RCC 7860 (cell line): Measurements from ENCODE around the gene SLCO2B1.

ENCODE experiments used
- DNase-seq: peaks from one replicate; pipeline ENCODE4 v3.0.0-alpha.2; 2015; ENCODE audit warnings: low spot score
- FAIRE-seq: peaks from 2 replicates; lab custom pipeline; 2012; peaks lifted over from hg19 to GRCh38; lab: Jason Lieb, UNC

Gene SLCO2B1

DNA sequence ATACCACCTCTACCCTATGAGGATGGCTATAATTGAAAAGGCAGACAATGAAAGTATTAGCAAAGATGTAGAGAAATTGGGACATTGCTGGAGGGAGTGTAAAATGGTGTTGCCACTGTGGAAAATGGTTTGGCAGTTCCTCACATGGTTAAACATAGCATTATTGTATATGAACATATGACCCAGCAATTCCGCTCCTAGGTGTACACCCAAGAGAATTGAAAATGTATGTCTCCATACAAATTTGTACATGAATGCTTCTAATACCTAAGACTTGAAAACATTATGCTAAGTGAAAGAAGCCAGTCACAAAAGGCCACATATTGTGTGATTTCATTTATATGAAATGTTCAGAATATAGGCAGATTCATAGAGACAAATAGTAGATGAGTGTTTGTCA, 10.0 kb downstream of the SLCO2B1 start:
- FAIRE-seq (no peak), DNase-seq (no peak)

DNA sequence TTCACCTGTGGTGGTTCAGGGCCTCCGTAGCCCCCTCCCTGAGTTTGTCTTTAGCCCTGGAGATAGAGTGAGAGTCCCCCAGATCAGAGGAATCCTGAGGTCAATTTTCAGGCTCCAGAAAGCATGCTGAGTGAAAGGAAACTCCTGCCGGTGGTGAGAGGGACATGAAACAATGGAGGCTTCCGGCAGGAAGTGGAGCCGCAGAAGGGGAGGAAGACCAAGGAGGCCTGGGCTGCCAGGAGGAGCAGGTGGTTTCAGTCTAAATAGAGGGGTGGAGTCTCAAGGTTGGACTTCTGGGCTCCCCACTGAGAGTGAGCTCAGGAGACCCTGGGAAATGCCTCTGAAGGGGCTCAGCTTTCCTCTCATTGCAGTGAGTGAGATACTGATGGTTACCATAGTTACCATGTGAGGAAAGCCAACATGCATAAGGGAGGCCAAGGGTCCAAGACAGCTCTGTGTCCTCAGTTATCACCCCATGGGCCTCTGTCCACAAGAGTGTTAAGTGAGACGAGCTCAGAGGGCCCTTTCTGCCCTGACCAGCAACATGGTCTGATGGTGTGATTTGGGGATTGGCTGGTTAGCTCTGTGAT, 10.7 kb downstream of the SLCO2B1 start:
- FAIRE-seq (no peak), DNase-seq (no peak)

DNA sequence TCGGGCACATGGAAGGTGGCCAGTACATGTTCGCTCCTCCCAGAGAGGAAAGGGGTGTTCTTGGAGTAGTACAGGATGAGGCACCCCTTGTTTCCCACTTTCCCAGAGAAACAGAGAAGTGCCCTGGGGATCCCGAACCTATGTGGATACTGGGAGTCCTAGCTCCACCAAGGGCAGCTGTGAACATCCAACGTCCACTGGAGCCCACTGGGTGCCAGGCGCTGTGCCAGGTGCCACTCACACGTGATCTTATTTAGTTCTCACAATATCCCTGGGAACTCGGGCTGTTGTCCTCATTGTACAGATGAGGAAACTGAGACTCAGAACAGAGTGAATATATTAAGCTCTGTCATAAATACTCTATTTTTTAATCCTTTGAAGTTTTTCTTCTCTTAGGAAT, 12.0 kb downstream of the SLCO2B1 start:
- FAIRE-seq (no peak), DNase-seq (no peak)

DNA sequence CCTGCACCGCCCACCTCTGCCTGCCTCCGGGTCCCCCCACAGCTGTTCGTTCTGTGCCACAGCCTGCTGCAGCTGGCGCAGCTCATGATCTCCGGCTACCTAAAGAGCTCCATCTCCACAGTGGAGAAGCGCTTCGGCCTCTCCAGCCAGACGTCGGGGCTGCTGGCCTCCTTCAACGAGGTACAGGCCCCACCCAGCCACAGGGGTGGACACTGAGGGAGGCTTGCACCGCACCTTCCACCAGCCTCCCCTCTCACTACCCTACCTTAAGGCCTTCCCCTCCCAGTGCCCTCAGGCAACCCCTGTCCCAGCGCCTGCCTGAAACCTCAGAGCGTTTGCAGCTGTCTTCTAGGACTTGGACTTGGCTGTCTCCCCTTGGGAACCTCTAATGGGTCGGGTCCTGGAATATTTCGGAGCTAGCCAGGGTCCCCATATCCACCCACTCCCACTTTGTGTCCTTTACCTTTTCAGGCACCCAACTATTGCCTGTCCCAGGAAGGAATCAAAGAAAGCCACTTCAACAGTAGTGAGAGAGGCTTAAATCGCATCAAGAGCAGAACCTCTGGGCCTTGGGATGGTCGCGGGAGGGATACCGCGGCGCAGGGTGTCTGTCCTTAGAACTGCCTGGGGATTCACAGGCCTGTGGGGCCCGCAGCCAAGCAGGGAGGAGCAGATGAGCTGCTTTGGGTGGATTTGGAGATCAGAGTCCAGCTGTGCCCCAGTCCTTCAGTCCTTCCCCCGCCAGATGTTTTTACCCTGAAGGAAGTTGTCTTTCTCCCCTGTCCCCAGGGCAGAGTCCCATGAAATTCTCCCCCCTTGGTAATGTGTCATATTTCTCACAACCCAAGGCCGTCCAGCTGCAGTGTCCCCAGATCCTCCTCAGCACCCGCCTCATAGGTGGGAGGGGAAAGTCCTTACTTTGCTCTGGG, 13.3 kb downstream of the SLCO2B1 start:
- DNase-seq, result no peak
- FAIRE-seq, result no peak

DNA sequence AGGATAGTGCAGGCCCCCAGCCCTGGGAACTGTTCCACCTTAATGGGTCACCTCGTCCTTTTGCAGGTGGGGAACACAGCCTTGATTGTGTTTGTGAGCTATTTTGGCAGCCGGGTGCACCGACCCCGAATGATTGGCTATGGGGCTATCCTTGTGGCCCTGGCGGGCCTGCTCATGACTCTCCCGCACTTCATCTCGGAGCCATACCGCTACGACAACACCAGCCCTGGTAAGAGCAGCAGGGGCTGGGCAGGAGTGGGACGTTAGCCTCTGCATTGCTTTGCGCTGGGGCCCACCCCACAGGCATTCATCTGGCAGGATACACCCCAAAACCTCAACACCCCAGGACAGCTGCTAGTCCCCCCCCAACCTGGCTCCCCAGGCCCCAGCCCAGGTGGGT, 14.8 kb downstream of the SLCO2B1 start:
- FAIRE-seq, result no peak
- no peak for DNase-seq

DNA sequence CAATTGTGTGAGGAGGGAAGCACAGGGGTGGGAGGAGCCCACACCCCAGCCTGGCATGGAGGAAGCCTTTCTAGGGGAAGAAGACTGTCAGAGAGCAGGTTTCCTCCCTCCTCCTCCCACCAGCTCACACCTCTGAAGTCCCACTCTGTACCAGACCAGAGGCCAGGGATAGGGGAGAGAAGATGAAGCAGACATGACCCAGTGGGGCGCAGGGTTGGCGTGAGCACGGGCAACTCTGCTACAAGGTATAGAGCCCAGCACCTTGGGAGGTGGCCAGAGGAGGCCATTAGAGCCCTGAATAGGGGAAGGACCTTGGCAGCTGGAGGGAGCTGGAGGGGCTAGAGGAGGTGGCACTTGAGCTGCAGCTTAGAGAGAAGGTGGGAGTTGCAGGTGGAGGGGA, 15.9 kb downstream of the SLCO2B1 start:
- no peak for FAIRE-seq
- DNase-seq, result no peak

DNA sequence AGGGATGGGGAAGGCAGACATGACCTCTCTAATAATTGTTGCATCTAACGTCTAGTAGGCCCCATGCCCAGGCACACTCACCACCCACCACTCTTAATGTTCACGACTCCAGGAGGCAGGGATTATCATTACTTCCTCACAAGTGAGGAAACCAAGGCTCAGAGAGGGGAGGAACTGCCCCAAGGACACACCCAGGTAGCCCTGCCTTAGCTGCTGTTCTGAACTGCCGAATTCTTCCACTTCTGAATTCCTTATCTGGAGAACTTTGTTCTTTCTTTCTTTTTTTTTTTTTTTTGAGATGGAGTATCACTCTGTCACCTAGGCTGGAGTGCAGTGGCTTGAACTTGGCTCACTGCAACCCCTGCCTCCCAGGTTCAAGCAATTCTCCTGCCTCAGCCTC, 16.7 kb downstream of the SLCO2B1 start:
- FAIRE-seq (no peak), DNase-seq (no peak)

DNA sequence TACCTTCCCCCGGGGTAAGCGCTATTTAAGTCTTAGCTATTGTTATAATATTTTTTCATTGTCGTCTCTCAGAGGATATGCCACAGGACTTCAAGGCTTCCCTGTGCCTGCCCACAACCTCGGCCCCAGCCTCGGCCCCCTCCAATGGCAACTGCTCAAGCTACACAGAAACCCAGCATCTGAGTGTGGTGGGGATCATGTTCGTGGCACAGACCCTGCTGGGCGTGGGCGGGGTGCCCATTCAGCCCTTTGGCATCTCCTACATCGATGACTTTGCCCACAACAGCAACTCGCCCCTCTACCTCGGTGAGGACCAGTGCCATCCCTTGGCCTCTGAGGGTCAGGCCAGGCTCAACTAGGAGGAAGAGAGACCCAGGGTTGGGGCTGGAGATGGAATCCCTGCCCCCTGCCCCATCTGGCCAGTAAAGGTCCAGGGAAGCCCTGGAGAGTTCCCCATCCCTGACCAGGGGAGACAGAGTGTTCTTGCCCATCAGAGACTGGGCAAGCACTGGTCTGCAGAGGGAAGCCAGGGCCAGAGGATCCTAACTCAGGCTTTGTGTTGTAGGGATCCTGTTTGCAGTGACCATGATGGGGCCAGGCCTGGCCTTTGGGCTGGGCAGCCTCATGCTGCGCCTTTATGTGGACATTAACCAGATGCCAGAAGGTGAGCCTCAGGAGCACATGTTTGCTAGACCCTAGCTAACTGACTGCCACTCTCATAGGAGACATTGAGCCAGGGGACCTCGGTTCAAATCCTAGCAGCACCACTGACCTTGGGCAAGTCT, 18.4 kb downstream of the SLCO2B1 start:
- FAIRE-seq, result no peak
- no peak for DNase-seq

DNA sequence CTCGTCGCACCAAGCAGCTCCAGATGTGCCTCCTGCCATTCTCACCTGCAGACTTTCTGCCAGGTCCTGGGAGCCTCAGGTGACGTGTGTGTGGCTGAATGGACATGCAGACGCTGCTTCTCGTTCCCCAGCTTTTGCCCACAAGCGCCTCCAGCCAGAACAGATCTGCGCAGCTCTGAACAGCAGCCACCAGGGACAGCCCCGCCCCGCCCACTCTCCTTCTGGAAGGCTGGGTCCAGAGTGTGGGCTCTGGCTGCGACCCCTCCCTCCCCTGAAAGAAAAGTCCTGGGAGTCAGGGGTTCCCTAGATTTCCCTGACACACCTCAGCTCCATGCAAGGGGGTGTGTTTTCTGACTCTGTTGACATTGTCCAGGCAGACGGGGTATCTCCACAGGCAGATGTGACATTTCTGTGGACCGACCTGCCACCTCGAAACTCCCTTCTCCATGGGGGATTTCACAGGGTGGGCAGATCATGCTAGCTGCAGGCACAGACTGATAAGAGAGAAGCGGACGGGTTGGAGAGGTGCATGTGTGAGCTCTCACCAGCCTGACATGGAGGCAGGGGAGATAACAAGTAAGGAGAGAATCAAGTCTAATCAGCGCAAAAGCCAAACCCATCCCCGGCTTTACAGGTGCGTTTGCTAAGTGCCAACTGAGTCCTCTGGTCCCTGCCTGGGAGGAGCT, 19.8 kb downstream of the SLCO2B1 start:
- no peak for FAIRE-seq
- DNase-seq, result no peak

DNA sequence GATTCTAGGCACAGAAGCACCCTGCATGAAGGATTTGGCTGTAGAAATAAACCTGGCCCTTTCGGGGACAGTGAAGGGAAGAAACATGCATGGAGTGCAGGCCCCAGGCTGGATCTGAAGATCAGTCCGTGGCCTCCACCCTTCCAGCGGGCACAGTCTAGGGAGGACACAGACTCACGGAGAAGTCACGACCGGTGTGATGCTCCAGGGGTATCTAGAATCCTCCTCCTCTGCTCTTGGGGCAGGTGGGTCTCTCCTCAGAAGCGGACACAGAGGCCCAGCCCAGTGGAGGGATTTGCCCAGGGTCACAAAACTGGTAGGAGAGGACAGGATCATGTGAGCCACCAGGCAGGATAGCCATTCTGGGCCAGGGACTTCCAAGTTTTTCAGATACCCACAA, 22.4 kb downstream of the SLCO2B1 start:
- DNase-seq, result no peak
- FAIRE-seq, result no peak

DNA sequence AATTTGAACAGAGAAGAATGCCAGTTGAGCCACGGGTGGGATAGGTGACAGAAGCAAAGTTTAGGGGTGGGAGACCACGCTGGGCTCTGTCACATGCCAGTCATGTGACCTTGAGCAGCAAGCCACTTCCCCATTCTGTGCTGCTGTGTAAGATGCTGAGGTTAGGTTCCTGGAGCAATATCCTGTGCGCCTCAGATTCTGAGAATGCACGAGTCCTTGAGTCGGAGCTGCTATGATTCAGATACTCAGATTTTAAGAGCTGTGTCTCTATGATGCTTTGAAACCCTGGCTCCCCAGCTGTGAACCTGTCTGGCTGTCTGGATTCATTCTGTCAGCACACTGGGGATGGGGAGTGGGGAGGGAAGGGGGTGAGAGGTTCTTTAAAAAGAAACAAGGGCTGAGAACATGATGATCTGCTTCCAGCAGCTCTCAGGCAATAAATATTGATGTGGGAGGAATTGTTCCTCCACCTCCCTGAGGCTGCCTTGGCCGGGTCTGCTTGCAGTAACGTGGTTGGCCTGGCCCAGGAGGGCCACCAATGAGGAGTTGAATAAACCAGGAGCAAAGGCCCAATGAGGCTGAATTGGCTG, 24.0 kb downstream of the SLCO2B1 start:
- no peak for FAIRE-seq
- no peak for DNase-seq

DNA sequence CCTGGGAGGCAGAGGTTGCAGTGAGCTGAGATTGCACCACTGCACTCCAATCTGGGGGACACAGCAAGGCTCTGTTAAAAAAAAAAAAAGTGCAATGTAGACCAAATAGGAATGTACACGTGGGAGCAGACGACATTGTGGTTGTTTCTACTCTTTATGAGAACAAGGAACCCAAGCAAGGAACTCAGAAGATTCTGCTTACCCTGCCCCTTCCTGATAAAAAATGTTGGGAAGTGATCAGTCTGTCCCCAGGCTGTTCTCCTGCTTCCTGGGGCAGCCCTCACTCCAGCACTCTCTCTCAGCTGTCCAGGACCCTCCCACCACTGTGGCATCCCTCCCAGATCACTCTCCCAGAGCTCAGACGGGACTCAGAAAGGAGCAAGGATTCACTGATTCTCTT, 31.8 kb downstream of the SLCO2B1 start:
- DNase-seq, result no peak
- no peak for FAIRE-seq

DNA sequence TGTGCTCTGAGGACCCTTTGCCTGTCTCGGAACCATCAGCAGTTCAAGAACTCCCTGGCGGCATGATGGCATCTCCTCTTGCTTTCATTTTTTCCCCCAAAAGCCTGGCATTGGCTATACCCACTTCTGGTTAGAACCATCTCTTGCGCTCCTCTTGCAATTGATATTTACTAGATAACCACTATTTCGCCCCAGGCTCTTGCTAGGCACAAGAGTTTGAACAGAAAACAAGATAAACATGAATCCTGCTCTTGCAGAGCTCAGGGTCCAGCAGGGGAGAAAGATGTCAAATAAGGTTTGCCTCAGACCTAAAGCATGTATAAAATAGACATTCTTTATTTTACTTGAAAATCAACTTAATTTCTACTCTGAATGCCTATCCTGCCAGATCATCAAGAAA, 33.1 kb downstream of the SLCO2B1 start:
- no peak for FAIRE-seq
- DNase-seq, result no peak

DNA sequence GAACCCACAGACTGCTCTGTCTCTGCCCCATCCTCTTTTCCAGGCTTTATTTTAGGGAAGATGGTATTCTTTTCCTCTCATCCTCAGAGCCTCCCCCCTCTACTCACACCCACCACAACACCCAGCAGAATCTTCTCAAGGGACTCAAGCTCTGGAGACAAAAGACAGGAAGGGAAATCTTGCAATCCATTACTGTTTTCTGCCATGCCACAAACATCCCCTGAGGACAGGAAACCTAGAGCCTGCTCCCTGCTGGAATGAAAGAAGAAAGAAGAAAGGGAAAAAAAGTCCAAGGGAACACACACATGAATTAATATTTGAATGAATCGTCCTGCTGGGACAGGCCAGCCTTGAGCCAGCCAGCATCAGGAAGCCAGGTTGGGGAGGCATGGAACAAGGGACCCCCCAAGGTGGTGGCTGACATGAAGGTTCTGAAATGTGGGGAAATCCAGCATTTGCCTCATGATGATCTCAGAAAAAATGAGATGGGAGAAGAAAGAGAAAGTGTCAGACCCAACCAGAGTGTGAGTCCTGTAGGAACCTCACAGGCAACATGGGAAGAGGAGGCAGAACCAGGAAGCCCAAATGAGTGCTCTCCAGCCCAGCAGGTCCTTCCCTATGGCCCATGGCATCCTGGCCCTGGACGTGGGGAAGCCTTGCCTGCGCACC, 34.0 kb downstream of the SLCO2B1 start:
- FAIRE-seq (no peak), DNase-seq (no peak)

DNA sequence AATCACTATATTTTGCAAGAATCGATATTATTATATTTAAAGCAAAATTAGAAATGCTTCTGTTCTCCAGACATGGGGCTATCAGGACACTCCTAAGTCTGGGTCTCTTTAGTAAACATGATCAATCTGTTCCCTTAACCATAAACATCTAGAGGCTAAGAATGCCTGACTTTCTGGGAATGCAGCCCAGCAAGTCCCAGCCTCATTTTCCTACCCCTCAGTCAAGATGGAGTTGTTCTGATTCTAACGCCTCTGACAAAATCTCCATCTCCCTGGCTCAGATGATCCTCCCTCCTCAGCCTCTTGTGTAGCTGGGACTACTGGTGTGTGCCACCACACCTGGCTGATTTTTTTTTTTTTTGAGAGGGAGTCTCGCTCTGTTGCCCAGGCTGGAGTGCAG, 35.0 kb downstream of the SLCO2B1 start:
- FAIRE-seq (no peak), DNase-seq (no peak)

DNA sequence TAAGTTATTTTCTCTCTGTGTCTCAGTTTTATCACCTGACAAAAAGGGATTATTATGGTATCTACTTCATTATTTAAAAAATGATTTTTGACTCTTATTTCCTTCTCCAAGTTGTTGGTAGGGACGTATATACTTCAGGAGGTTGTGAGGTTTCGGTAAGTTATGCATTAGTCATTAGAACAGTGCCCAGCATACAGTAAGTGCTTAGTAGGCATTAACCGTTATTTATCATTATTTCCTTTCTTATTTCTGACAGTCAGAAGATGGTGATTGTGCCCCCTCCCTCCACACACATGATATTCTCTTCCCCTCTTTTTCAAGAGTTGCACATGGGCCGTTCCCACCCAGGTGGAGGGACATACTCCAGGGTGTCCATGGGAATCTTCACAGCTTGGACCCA, 36.1 kb downstream of the SLCO2B1 start:
- DNase-seq, result no peak
- FAIRE-seq, result no peak

DNA sequence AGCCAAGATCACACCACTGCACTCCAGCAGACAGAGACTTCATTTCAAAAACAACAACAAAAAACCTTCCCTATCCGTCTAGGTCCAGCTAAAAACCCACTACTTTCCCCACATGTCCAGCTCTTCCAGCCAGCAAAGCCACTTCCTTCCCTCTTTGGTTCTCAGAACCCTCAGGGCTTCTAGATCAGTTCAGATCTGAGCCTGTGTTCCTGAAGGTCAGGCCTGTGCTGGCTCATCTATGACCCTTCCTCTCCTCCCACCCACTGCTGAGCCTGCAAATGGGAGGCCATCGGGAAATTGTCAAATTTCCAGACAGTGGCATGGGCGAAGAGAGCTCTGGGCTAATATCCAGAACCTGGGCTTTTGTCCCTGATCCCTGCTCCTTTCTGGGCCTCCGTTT, 37.8 kb downstream of the SLCO2B1 start:
- DNase-seq, result no peak
- FAIRE-seq, result no peak

DNA sequence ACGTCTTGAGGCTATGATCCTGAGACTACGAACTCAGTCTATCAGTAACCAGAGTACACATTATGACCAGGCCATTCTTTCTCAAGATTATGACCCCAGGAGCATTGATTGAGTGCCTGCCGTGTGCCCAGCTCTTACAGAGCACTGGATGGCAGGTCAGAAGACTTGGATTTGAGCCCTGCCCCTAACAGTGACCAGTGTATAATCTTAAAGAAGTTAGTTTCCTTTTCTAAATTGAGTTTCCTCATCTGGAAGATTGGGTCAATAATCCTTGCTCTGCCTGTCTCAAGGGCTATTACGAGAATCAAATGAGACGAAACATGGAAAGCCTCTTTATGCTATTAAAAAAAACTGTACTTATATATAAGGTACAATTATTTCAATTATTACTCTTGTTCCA, 38.2 kb downstream of the SLCO2B1 start:
- DNase-seq, result no peak
- FAIRE-seq, result no peak

DNA sequence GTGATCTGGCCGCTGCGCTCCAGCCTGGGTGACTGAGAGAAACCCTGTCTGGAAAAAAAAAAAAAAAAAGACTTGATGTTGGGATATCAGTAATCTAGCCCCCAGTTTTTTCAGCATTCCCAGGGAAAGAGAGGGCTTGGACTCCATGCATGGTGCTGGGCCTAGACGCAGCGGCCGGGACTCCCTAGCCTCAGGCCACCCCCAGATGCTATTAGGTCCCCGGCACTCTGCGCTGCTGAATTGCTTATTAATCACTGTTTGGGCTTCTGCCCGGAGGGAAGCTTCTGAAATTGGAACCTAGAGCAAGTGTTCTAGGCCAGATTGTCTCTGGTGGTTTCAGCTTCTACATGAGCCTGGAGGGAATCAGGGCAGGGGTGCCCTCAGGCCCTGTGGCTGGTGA, 39.0 kb downstream of the SLCO2B1 start:
- no peak for FAIRE-seq

DNA sequence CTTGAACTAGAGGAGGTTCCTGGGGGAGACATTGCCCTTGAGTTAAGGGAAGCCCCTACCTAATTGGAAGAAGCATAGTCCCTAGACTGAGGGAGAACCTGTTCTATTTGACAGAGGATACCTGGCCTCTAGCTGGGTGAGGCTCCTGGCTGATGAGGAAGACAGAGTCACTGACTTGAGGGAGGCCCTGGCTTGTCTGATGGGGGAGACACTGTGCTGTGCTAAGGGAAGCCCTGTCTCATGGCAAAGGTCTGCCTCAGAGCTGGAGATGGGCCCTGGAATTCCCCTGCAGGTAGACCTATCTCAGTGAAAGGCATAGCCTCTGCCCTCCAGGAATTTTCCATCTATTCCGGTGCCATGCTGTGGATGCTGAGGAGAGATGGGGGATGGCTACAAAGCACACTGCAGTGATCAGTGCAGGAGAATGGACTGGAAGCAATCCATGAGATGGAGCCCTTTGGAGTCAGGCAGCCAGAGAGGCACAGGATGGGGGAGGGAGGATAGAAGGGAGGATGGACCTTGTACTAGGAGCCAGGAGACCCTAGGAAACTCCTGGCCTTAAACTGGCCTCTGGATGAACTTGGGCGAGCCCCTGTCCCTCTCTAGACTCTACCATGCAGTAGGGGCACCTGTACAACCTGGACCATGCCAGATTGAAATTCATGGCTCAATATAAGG, 39.9 kb downstream of the SLCO2B1 start:
- FAIRE-seq (no peak), DNase-seq (no peak)

More for the DNA sequence above, 39.0 kb downstream of the SLCO2B1 start:
- no peak for DNase-seq
